ENCODE data around the gene CELF2.

The CELF2 gene

DNA sequence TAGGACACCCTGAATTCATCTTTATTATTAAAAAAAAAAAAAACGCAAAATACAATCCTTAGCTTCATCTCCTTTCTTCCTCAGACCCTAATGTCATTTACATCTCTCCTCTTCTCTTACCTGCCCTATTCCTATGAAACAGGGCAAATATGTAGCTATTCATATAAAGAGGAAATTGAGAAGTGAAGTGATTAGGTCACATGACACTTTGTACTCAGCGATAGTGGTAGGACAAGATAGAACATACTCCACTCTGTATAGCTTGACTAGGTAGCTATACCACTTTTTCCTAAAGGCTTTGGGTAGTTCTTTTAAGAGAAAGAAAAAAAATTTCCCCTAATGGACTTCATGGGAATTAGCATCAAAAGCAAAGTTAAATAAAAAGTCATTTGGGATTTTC, 6.2 kb upstream of the CELF2 start:
- POLR2A ChIA-PET: no interaction called here
- H3K27ac ChIP-seq (ENCODE audit: extremely low read depth, low read depth, low read length): no peak overlapping the region
- no peak overlapping the region for H3K4me3 ChIP-seq (ENCODE audit: low read depth, low read length)
- H3K4me1 ChIP-seq (ENCODE audit: control insufficient read depth, insufficient read depth, low read length): peaks cover 22% of the 10 kb centered on the region
- no peaks in the 10 kb centered on the region for H3K9me3 ChIP-seq (ENCODE audit: control insufficient read depth, insufficient read depth, low read depth, low read length)
- CTCF ChIA-PET: interaction anchor here (1.2 kb wide), 1 partner anchor 23 kb away, joined by 3 read pairs; no protein-coding TSS in a partner anchor
- no peaks in the 10 kb centered on the region for H3K36me3 ChIP-seq (ENCODE audit: control insufficient read depth in 2 of 2, insufficient read depth in 1 of 2, low read length in 2 of 2)
- TF ChIP-seq ZNF16 (tag by site-specific recombination; IDR thresholded peaks at IDR 0.05; ENCODE audit: low read depth) (no peak), ZNF223 (tag by site-specific recombination; IDR thresholded peaks at IDR 0.05) (no peak), ZNF350 (tag by site-specific recombination; IDR thresholded peaks at IDR 0.05) (no peak), ZNF146 (tag by site-specific recombination; IDR thresholded peaks at IDR 0.05) (no peak), ZNF549 (tag by site-specific recombination; IDR thresholded peaks at IDR 0.05) (no peak), HIC1 (tag by site-specific recombination; IDR thresholded peaks at IDR 0.05) (no peak), ZNF202 (tag by site-specific recombination; IDR thresholded peaks at IDR 0.05; ENCODE audit: borderline replicate concordance) (no peak), ZNF518A (tag by site-specific recombination; conservative IDR thresholded peaks at IDR 0.05; ENCODE audit: low read depth) (no peak), ZSCAN5A (tag by site-specific recombination; IDR thresholded peaks at IDR 0.05) (no peak), ZNF157 (tag by site-specific recombination; IDR thresholded peaks at IDR 0.05) (no peak), ZNF701 (tag by site-specific recombination; IDR thresholded peaks at IDR 0.05) (no peak), SP7 (tag by site-specific recombination; IDR thresholded peaks at IDR 0.05) (no peak), ZNF121 (tag by site-specific recombination; IDR thresholded peaks at IDR 0.05) (no peak), ZBTB10 (tag by site-specific recombination; IDR thresholded peaks at IDR 0.05) (no peak), KLF1 (tag by site-specific recombination; IDR thresholded peaks at IDR 0.05) (no peak), ZNF214 (tag by site-specific recombination; IDR thresholded peaks at IDR 0.05; ENCODE audit: borderline replicate concordance) (no peak), ZNF560 (tag by site-specific recombination; IDR thresholded peaks at IDR 0.05; ENCODE audit: borderline replicate concordance) (no peak), KLF10 (tag by site-specific recombination; IDR thresholded peaks at IDR 0.05) (no peak)
